ENCODE measurements around the gene GABPB2. TPM values are rescaled to one million over a fixed set of nuclear protein-coding genes. Genes with fewer than 3 reads are reported as not detected.

The GABPB2 gene
- total and polyA plus RNA-seq, 8 donors = 3.9 to 52.2 (median 6.6) TPM

DNA sequence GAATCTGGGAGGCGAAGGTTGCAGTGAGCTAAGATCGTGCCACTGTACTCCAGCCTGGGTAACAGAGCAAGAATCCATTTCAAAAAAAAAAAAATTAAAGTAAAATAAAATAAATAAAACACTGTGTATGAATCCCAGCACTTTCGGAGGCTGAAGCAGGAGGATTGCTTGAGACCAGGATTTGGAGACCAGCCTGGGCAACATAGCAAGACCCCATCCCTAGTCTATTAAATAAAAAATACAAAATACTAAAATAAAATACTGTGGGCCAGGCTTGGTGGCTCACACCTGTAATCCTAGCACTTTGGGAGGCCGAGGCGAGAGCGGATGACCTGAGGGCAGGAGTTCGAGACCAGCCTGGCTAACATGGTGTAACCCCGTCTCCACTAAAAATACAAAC lies 38.4 kb upstream of the GABPB2 start:
- no peaks in the 10 kb centered on the region for H3K9me3 ChIP-seq
- H3K4me1 ChIP-seq = peaks cover 0 to 8% (median 0%) of the 10 kb centered on the region in 4 donors
- no peak for DNase-seq
- no peak overlapping the region for H3K4me3 ChIP-seq
- 95 to 98% (median 97%) methylated on average over 8 of the region's 8 CpGs for WGBS, 5 donors
- intact Hi-C loops (cut with DNase I; ENCODE audit: low total_unique reads) = no loop called here
- no peaks in the 10 kb centered on the region for H3K27me3 ChIP-seq
- H3K36me3 ChIP-seq = peaks cover 44 to 94% (median 82%) of the 10 kb centered on the region in 4 donors
- no peak for TF ChIP-seq POLR2AphosphoS5 (IDR thresholded peaks at IDR 0.05)
- TF ChIP-seq, protein P1, sequence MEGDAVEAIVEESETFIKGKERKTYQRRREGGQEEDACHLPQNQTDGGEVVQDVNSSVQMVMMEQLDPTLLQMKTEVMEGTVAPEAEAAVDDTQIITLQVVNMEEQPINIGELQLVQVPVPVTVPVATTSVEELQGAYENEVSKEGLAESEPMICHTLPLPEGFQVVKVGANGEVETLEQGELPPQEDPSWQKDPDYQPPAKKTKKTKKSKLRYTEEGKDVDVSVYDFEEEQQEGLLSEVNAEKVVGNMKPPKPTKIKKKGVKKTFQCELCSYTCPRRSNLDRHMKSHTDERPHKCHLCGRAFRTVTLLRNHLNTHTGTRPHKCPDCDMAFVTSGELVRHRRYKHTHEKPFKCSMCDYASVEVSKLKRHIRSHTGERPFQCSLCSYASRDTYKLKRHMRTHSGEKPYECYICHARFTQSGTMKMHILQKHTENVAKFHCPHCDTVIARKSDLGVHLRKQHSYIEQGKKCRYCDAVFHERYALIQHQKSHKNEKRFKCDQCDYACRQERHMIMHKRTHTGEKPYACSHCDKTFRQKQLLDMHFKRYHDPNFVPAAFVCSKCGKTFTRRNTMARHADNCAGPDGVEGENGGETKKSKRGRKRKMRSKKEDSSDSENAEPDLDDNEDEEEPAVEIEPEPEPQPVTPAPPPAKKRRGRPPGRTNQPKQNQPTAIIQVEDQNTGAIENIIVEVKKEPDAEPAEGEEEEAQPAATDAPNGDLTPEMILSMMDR (IDR thresholded peaks at IDR 0.05) = no peak
- no peak for TF ChIP-seq EP300 (IDR thresholded peaks at IDR 0.05)
- TF ChIP-seq POLR2A (IDR thresholded peaks at IDR 0.05) = no peak
- no peak overlapping the region for H3K27ac ChIP-seq

DNA sequence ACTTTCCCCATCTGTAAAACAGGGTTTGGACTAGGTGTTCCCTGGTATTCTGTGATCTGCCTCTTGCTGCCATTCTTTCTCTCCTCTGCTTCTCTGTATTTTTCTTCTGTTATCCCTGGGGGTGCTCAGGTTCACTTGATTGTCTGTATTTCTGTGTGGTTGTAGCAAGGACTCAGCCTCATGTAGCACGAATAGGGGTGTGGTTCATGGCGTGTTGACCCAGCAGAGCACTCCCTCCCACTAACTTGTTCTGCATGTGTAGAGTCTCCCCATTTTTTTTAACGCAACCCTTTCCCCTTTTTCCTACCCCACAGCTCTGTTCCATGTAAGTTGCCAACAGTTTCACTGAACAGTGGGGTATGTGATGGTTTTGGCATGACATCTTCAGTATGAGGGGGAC lies 35.4 kb upstream of the GABPB2 start:
- TF ChIP-seq EP300 (IDR thresholded peaks at IDR 0.05) (no peak), POLR2AphosphoS5 (IDR thresholded peaks at IDR 0.05) (no peak)
- H3K4me1 ChIP-seq = peaks cover 0 to 8% (median 0%) of the 10 kb centered on the region in 4 donors
- H3K27ac ChIP-seq = no peak overlapping the region
- WGBS, 5 donors = 34 to 77% (median 49%) methylated on average over 3 of the region's 3 CpGs
- no peaks in the 10 kb centered on the region for H3K27me3 ChIP-seq
- no peak overlapping the region for H3K4me3 ChIP-seq
- peak in 1 of 2 donors; percentile 47 for DNase-seq
- no peaks in the 10 kb centered on the region for H3K9me3 ChIP-seq
- peaks cover 24 to 64% (median 52%) of the 10 kb centered on the region in 4 donors for H3K36me3 ChIP-seq
- intact Hi-C loops (cut with DNase I; ENCODE audit: low total_unique reads) = no loop called here

DNA sequence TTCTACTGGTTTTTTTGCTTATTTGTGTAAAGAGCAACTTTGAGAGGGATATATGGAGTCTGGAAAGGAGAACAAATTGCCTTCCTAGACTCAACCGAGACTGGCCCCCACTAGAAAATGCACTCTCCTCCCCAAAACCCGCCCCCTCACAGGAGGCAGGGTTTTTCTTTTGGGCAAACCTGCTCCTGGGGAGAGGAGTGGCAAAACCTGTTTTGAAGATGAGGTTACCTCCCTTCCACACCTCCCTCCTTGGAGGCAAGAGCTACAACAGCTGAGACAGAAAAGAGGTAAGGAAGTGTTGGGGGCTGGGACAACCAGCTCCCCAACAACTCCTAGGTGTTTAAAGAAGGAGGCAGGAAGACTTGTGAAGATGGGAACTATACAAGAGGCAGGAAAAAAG lies 34.2 kb upstream of the GABPB2 start, which contains the start of gene BNIPL:
Gene BNIPL, plus strand, starts transcription at position 231 of the 400 bp plus-strand sequence. Its CDS starts 140 bp downstream, at position 371.
- Histone ChIP-seq H3K4me3 (no peak within 1 kb of the TSS), H3K9me3 (no peaks in the 10 kb centered on the region), H3K27ac (no peak within 1 kb of the TSS), H3K4me1 (peaks cover 0 to 8% (median 0%) of the 10 kb centered on the region in 4 donors), H3K27me3 (no peaks in the 10 kb centered on the region), H3K36me3 (peaks cover 22 to 52% (median 40%) of the 10 kb centered on the region in 4 donors)
- no peak for TF ChIP-seq EP300 (IDR thresholded peaks at IDR 0.05)
- DNase-seq = peak in 1 of 2 donors; percentile 33
- intact Hi-C loops (cut with DNase I; ENCODE audit: low total_unique reads) = no loop called here
- WGBS, 5 donors = 18 to 38% (median 26%) methylated on average over 2 of the region's 2 CpGs

DNA sequence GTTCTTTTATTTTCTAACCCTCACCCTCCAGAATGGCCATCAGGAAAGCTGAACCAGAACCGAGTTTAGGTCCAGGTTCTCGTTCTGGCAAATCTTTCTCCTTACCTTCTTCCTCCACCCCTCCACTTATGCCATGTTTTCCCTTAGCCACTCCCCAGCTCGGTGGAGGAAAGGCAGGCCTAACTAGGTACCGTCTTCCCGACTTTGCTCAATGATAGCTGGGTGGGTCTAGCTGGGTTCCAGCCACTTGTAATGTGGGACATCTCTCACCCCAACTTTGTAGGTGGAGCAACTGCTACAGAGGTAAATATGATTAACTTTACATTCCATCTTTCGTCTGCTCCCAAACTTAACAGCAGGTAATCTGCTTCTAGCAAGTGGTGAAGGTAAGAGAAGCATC lies 33.5 kb upstream of the GABPB2 start:
- TF ChIP-seq POLR2A (IDR thresholded peaks at IDR 0.05) = no peak
- H3K9me3 ChIP-seq = no peaks in the 10 kb centered on the region
- DNase-seq = no peak
- peaks cover 19 to 45% (median 33%) of the 10 kb centered on the region in 4 donors for H3K36me3 ChIP-seq
- H3K27ac ChIP-seq = no peak overlapping the region
- H3K4me3 ChIP-seq = no peak overlapping the region
- peaks cover 0 to 8% (median 0%) of the 10 kb centered on the region in 4 donors for H3K4me1 ChIP-seq
- intact Hi-C loops (cut with DNase I; ENCODE audit: low total_unique reads) = no loop called here
- 50 to 72% (median 67%) methylated on average over 6 of the region's 6 CpGs for WGBS, 5 donors
- no peaks in the 10 kb centered on the region for H3K27me3 ChIP-seq

DNA sequence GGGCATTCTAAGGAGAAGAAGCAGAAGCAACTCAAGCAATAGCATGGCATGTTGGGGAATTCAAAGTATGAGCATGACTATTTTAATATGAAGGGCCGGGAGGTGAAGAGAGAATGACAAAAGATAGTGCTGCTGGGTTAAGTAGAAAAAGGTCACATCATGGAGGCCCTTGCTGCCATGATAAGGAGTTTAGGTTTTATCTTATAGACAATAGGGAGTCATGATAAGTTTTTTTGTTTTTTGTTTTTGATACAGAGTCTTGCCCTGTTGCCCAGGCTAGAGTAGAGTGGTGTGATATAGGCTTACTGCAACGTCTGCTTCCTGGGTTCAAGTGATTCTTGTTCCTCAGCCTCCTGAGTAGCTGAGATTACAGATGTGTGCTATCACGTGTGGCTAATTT lies 31.0 kb upstream of the GABPB2 start:
- peaks cover 0 to 8% (median 0%) of the 10 kb centered on the region in 4 donors for H3K4me1 ChIP-seq
- H3K4me3 ChIP-seq = no peak overlapping the region
- TF ChIP-seq, protein P1 (IDR thresholded peaks at IDR 0.05) = no peak
- TF ChIP-seq POLR2AphosphoS5 (IDR thresholded peaks at IDR 0.05) (no peak), EP300 (IDR thresholded peaks at IDR 0.05) (no peak), POLR2A (IDR thresholded peaks at IDR 0.05) (no peak)
- WGBS, 5 donors = 78 to 91% (median 85%) methylated on average over 3 of the region's 3 CpGs
- no peaks in the 10 kb centered on the region for H3K27me3 ChIP-seq
- H3K36me3 ChIP-seq = peaks cover 9 to 22% (median 11%) of the 10 kb centered on the region in 4 donors
- intact Hi-C loops (cut with DNase I; ENCODE audit: low total_unique reads) = no loop called here
- no peak overlapping the region for H3K27ac ChIP-seq
- H3K9me3 ChIP-seq = no peaks in the 10 kb centered on the region
- no peak for DNase-seq

DNA sequence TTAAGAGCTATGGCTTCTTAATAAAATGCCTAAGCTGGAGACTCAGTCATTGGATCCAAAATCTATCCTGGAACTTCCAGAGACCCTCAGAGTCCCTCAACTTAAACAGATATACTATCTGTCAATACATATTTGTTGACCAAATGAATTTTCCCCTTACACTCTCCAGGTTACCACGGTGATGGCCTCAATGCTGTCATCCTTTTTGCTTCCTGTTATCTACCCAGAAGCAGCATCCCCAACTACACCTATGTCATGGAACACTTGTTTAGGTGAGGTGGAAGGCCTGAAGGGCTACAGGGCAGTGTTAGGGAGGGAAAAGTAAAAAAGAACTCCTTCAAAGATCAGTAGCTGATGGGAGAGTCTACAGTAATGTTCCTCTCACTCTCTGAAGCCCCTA lies 27.4 kb upstream of the GABPB2 start:
- no peak for DNase-seq
- no peaks in the 10 kb centered on the region for H3K36me3 ChIP-seq
- H3K27ac ChIP-seq = no peak overlapping the region
- no peak for TF ChIP-seq POLR2A (IDR thresholded peaks at IDR 0.05)
- TF ChIP-seq POLR2AphosphoS5 (IDR thresholded peaks at IDR 0.05) = no peak
- TF ChIP-seq, protein P1 (IDR thresholded peaks at IDR 0.05) = no peak
- TF ChIP-seq EP300 (IDR thresholded peaks at IDR 0.05) = no peak
- no peaks in the 10 kb centered on the region for H3K9me3 ChIP-seq
- H3K4me3 ChIP-seq = no peak overlapping the region
- intact Hi-C loops (cut with DNase I; ENCODE audit: low total_unique reads) = no loop called here
- peaks cover 0 to 14% (median 8%) of the 10 kb centered on the region in 4 donors for H3K4me1 ChIP-seq
- H3K27me3 ChIP-seq = no peaks in the 10 kb centered on the region
- 85 to 97% (median 88%) methylated on average over 1 of the region's 1 CpG for WGBS, 5 donors

Measured in stomach (tissue), 9 donors.